CD4-positive, alpha-beta T cell treated with Interleukin-15 for 1 hour (primary cell): ENCODE results near the gene VSIR.

Experiments used
- DNase-seq: peaks from one replicate; pipeline ENCODE4 v3.0.0-alpha.2; 2020

Gene VSIR

GRCh38 chr10:71711052-71711623, 62.2 kb downstream of the VSIR start:
- DNase-seq = no peak

DNA sequence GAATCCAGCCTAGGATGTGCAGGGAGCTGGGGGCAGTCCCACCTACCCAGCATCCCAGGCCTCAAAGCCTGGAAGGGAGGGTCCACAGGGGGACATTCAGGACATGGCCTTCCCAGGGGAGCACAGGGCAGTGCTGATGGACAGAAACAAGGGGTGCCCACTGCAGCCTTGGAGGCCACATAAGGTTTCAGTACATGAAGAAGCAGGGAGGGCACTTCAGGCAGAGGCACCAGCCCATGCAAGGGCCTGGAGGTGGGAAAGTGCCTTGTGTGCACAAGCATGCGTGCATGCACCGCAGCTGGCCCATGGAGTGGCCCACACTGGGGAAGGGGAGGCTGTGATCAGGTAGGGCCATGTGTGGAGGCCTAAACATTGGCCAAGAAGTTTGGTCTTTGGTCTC, 62.8 kb downstream of the VSIR start:
- DNase-seq = no peak

DNA sequence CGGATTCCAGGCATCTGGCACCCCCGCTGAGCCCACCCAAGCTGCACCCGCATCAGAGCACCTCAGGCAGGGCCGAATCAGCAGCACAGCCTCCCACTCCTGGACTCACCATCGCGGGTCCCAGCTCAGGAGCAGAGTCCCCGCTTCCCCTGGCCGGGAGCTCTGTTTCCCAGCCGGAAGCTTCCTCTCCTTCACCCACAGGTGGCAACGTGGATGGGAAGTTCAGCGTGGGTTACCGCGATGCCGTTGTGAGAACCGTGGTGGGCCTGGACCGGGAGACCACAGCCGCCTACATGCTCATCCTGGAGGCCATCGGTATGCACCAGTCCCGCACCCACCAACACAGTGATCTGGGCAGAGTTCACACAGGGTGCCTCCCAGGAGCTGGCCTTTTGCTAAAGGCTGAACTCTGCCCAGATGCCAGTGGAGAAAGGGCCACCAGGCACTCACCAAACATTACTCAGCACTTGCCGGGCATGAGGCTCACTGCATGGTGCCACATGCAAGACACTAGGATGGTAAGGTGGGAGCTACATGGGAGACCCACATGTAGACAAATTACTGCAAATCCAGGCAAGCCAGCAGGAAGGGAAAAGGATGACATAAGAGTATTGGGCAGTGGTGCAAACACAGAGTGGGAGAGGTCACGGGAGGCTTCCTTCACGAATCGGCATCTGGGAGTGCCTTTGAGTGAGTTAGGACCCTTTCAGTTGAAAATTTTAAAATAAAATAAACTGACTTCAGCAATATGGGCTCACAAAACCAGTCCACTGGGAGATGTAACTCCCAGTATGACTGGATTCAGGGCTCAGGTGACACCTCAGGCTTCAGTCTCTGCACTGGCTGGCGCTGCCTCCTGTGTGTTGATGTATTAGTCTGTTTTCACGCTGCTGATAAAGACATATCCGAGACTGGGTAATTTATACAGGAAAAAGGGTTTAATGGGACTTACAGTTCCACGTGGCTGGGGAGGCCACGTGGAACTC, 64.1 kb downstream of the VSIR start:
- no peak for DNase-seq

DNA sequence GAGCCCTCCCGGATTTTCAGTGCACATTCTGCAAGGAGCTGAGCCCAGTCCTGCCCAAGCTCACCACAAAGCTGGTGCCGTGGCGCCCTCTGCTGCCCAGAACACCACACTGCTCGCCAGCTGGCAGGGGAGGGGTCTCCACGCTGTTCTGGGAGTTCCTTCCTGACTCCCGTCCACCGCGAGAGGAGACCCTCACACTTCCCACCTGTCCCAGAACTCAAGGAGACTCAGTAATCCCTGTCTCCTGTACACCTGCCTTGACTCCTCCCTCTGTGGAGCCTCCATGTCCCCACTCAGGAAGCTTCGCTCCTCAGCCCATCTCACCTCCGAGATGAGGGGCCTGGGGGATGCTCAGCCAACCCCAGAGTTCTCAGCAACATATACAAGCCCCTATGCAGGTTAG, 65.0 kb downstream of the VSIR start:
- peak; percentile 54 for DNase-seq

GRCh38 chr10:71707240-71707789, 66.0 kb downstream of the VSIR start:
- no peak for DNase-seq

DNA sequence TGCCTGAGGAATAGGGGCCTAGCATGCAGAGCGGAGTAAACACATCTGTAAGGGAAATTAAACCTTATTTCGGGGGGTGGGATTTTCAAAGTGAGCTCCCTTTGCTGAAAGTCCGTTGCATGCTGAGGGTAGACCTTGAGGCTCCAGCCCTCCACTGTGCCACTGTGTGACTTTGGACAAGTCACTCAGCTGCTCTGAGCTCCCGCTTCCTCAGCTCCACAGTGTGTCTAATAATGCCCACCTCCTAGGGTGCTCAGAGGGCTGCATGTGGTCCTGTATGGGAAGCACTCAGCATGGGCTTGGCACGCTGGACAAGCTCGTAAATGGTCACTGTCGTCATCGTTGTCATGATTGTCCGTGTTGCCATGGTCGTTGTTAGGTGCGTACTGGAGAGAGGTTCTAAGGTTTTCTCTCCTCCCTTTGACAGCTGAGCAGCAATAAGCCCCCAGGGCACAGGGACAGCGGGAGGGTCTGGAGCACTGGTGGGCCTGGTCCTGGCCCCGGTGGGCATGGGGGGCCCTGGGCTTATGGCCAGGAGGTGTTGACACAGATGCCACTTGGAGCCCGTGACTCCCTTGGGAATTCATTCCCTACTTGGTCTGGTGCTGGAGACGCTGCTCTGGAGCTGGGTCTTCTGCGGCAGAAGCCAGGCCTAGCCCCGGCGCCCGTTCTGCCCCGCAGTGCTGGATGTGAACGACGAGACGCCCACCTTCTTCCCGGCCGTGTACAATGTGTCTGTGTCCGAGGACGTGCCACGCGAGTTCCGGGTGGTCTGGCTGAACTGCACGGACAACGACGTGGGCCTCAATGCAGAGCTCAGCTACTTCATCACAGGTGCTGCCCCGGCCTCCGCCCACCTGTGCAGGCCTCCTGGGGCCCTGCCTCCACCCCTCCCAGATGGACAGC, 66.9 kb downstream of the VSIR start:
- no peak for DNase-seq

DNA sequence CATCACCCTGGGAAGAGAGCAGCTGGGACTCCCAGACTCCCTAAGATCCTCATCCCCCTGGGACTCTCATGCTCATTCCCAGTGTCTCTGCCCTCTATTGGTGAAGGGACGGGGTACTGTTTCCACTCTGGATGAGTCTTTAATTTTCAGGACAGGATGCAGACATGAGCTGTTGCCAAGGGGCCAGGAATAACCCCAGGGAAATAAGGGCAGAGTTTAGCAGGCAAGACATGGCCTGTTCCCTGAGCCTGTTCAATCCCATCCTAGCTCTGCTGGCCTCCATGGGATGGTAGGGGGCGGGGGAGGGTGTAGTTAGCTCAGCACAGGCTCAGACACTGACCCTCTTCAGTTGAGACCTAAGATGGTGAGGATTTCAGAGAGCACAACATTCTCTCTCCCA, 67.7 kb downstream of the VSIR start:
- DNase-seq = no peak

DNA sequence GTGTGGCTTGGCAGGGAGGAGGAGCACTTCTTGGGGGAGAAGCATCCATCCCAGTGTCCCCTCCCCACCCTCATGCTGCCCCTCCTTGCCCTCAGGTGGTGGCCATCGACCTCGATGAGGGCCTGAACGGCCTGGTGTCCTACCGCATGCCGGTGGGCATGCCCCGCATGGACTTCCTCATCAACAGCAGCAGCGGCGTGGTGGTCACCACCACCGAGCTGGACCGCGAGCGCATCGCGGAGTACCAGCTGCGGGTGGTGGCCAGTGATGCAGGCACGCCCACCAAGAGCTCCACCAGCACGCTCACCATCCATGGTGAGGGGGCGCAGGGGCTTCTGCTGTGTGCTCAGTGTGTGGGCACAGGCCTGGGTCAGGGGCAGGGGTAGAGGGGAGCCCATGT, 68.5 kb downstream of the VSIR start:
- no peak for DNase-seq

GRCh38 chr10:71703577-71703976, 69.7 kb downstream of the VSIR start:
- DNase-seq = no peak

DNA sequence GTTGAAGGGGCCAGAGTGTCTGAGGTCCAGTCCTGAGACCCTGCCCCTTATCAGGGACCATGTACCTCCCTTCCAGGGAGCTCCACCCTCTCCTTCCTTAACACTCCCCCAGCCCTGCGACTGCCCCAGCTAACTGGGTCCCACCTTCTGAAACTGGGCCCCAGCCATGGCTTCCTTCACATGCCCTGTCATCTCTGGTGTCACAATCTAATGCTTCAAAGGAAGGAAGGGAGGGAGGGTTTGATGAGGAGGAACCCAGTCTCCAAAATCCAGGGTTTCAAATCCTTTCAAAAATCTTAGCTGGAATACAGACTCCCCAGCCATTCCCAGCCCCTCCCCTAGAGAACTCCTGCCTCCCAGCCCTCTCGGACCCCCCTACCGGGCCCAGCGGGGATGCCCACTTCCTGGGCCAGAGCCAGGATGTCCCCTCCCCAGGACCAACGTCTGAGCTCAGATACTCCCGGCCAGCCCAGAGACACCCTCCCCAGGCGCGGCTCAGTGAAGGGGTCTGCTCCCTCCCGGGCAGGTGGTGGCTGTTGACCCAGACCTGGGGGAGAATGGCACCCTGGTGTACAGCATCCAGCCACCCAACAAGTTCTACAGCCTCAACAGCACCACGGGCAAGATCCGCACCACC, 71.7 kb downstream of the VSIR start:
- DNase-seq = no peak

DNA sequence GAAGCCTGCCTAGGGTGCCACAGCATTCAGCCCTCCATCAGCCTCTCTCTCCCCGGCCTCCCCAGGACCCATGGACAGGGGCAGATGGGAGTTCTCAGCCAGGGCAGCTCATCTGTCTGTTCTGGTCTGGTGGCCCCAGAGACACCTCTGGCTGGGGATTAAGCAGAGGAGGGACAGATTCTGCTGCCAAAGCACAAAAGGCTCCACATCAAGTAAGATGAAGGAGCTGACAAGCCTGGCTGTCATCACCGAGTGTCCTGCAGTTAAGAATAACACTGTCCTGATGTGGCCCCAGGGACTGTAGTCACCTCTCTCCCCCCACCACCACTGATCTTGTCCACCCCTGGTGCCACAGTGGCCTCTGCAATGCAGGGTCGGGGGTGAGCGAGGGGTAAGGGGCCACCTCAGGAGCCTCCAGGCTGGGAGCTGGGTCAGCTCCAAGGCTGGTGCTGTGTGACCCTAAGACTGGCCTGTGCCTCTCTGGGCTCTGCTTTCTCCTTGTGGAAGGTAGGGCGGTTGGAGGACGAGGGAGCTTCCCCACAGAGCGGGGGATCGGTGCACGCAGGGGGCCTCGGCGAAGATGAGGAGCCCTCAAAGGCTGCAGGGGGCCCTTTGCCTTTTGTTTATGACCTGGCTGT, 72.5 kb downstream of the VSIR start:
- DNase-seq = no peak

- no peak for DNase-seq
Measured at GRCh38 chr10:71698737-71699136, 74.6 kb downstream of the VSIR start.

DNA sequence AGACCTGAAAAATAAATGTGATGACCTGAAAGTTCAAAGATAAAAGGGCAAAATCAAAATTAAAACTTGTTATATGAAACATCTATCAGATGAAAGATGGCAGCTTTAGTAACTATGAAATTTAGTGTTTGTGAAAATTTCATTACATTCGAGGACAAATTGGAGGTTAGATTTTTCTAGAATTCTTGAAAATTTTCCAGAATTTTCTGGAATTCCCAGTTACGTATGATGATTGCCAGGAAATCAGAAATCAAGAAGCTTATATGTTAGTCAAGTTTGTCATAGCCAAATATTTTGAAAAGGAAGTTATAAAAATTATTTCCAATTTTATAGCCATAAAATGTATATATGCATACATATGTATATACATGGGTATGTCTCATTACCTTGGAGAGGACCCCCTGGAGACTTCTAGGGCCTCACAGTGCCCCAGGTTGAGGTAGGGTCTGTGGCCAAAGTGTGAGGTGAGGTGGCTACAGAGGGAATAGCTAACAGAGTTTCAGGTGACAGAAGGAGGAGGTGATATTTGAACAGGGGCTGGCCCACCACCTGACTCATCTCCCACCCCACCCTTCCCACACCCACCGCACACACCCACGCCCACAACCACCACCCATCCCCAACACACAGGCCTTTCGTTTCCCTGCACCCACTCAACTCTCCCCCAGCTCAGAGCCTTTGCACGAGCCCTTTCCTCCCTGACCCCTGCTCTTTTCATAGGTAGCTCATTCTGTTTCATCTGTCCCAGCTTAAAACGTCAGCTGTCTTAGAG, 75.2 kb downstream of the VSIR start:
- peak; percentile 42 for DNase-seq
